K562 (cell line): ENCODE measurements around the gene SORT1. TPM values are rescaled to one million over a fixed set of nuclear protein-coding genes. Genes with fewer than 3 reads are reported as not detected.

Source experiments
- BMI1 ChIP-seq: fragments of 150-350 bp; IDR thresholded peaks from 2 replicates; pipeline ENCODE4 v1.6.1; 2014; ENCODE audit warnings: low read length
- E2F3 ChIP-seq: fragments of 250-450 bp; sonication (Bioruptor Pico); IDR thresholded peaks from 2 replicates; pipeline ENCODE4 v1.4.0; 2020; ENCODE audit warnings: mild to moderate bottlenecking
- FIP1L1 ChIP-seq: fragments of 200-400 bp; formaldehyde crosslinking; IDR thresholded peaks from 2 replicates; pipeline ENCODE4 v1.6.1; 2018; ENCODE audit warnings: mild to moderate bottlenecking, low read depth, low read length; ENCODE audit not compliant: poor library complexity, severe bottlenecking
- GATAD2B ChIP-seq: fragments of 450-650 bp; IDR thresholded peaks from 2 replicates; pipeline ENCODE4 v1.6.1; 2017; ENCODE audit warnings: mild to moderate bottlenecking, borderline replicate concordance
- JUNB ChIP-seq: fragments of 450-650 bp; formaldehyde crosslinking; conservative IDR thresholded peaks from 2 replicates; pipeline ENCODE4 v1.4.0; 2020; ENCODE audit warnings: mild to moderate bottlenecking
- JUND ChIP-seq, 2 experiments: IDR thresholded peaks; 2 replicates in 1 of 2; 3 replicates in 1 of 2; pipeline ENCODE4 v1.6.1; 2011; ENCODE audit warnings: borderline replicate concordance in 2 of 2, low read depth in 2 of 2, low read length in 2 of 2, improper control_type of control experiment in 1 of 2, missing biosample characterization in 1 of 2, missing genetic modification characterization in 1 of 2, missing genetic modification reagents in 1 of 2
- KDM5B ChIP-seq: fragments of 200-600 bp; sonication (generic); IDR thresholded peaks from 2 replicates; pipeline ENCODE4 v1.6.1; 2012; ENCODE audit warnings: low read depth, mild to moderate bottlenecking, moderate library complexity, low read length, control low read depth, inconsistent platforms; ENCODE audit not compliant: insufficient replicate concordance
- NFATC3 ChIP-seq: fragments of 450-650 bp; IDR thresholded peaks from 2 replicates; pipeline ENCODE4 v1.6.1; 2017; ENCODE audit warnings: mild to moderate bottlenecking
- NFRKB ChIP-seq: fragments of 450-650 bp; IDR thresholded peaks from 2 replicates; pipeline ENCODE4 v1.6.1; 2016; ENCODE audit warnings: low read depth
- SAP30 ChIP-seq: fragments of 200-600 bp; sonication (generic); IDR thresholded peaks from 2 replicates; pipeline ENCODE4 v1.6.1; 2012; ENCODE audit warnings: borderline replicate concordance, low read depth, mild to moderate bottlenecking, moderate library complexity, low read length, control low read depth, inconsistent platforms; ENCODE audit not compliant: insufficient read depth, poor library complexity, severe bottlenecking
- SOX6 ChIP-seq: fragments of 450-650 bp; IDR thresholded peaks from 2 replicates; pipeline ENCODE4 v1.6.1; 2014; ENCODE audit warnings: mild to moderate bottlenecking
- ZBTB1 ChIP-seq: sonication (generic); formaldehyde crosslinking; IDR thresholded peaks from 2 replicates; pipeline ENCODE4 v1.8.1; 2023; ENCODE audit warnings: missing genetic modification reagents, low read depth, mild to moderate bottlenecking, borderline replicate concordance
- ZBTB33 ChIP-seq: sonication (generic); formaldehyde crosslinking; IDR thresholded peaks from 2 replicates; pipeline ENCODE4 v1.8.1; 2023; ENCODE audit warnings: mild to moderate bottlenecking, missing genetic modification reagents
- ZNF12 ChIP-seq: sonication (generic); formaldehyde crosslinking; IDR thresholded peaks from 2 replicates; pipeline ENCODE4 v1.4.0; 2020; ENCODE audit warnings: mild to moderate bottlenecking, missing genetic modification reagents
- ZNF274 ChIP-seq: IDR thresholded peaks from 2 replicates; pipeline ENCODE4 v1.6.1; 2011; ENCODE audit warnings: low read depth, mild to moderate bottlenecking, low read length, moderate library complexity, borderline replicate concordance
- ZNF316 ChIP-seq: fragments of 450-650 bp; IDR thresholded peaks from 2 replicates; pipeline ENCODE4 v1.6.1; 2016
- polyA plus RNA-seq, 8 experiments: library from polyadenylated mRNA; depleted of rRNA in 4 of 8; stranded (reverse) in 5 of 8; unstranded in 3 of 8; fragments of >200 nt; fragmentation: Nextera tagmentation in 2 of 8; fragmentation: Illumina TruSeq in 1 of 8; extraction: Ambion mirVana in 2 of 8; extraction: Trizol in 1 of 8; gene quantifications; 2 replicates each; pipeline versions ENCODE4 v1.2.1 to v1.2.3, GENCODE V29; 2011 to 2014; ENCODE audit warnings: inconsistent platforms in 1 of 8, missing spikeins in 1 of 8
- total RNA-seq, 7 experiments: library from RNA; depleted of rRNA in 6 of 7; stranded (reverse); fragments of >200 nt in 6 of 7; fragmentation: Illumina TruSeq in 2 of 7; extraction: Trizol in 2 of 7; gene quantifications; 2 replicates each; pipeline versions ENCODE4 v1.2.1 to v1.2.3, GENCODE V29; 2011 to 2021; ENCODE audit warnings: low replicate concordance in 1 of 7

SORT1 gene
- total and polyA plus RNA-seq, 9 of the 15 experiments (the other 6 are each of a cell fraction or from before 2014, with no cell fraction given) = 27.4 to 112 (median 65.0) TPM

GRCh38 chr1:109425391-109426280 is 27.9 kb upstream of the SORT1 start (continued):
- TF ChIP-seq ZNF274 = no peak
- 0 out of 2 replicates have a peak, but pooled peaks have one; percentile 12 for TF ChIP-seq GATAD2B
- peak; percentile 8; the same call in 1 of the 2 replicates for TF ChIP-seq SOX6
- TF ChIP-seq NFATC3 = no peak
- no peak for TF ChIP-seq SAP30
- no peak for TF ChIP-seq KDM5B
- TF ChIP-seq ZNF316 = peak; percentile 89
- TF ChIP-seq NFRKB = peak; percentile 70; the same call in 1 of the 2 replicates
- TF ChIP-seq FIP1L1 = no peak
- TF ChIP-seq ZBTB1 (CRISPR knock-in tag) = 0 out of 2 replicates have a peak, but pooled peaks have one; percentile 25
- no peak for TF ChIP-seq E2F3 (CRISPR knock-in tag)
- no peak for TF ChIP-seq ZBTB33 (CRISPR knock-in tag)
- TF ChIP-seq BMI1 = no peak
- peak; percentile 73 for TF ChIP-seq JUND (IDR thresholded peaks at IDR 0.05; ENCODE audit: borderline replicate concordance, low read depth, low read length)
- TF ChIP-seq JUND (tag; IDR thresholded peaks at IDR 0.05; ENCODE audit: borderline replicate concordance, low read depth, low read length) = no peak
- TF ChIP-seq ZNF12 (CRISPR knock-in tag) = peak; percentile 82
- no peak for TF ChIP-seq JUNB (CRISPR knock-in tag)
